ENCODE measurements around the gene TLL2.
A peak's percentile ranks its signal among the peaks of the same experiment; 100 is the strongest.

The TLL2 gene

DNA sequence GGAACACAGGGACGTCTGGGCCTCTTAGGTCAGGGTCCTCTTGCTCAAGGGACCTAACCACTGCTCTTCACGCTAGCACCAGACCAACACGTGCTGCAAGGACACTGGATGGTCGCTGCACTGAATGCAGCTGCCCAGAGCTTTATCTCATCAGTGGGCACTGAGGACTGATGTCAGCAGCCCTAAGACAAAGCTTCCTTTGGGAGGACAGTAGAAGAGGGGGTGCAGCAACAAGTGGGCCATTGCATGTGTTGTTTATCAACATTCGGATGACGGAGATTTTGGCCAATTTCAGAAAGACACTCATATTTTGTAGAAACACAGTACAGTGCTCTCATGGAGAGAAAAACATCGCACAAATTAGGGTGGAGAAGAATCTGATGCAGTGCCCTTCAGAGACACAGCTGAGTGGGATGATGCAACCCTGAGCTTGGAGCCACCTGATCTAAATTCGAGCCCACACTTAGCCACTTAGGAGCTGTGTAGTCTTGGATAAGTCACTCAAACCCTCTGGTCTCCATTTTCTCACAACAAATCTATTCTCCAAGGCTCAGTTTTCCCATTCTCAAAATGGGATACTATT is 156.6 kb downstream of the TLL2 start:
- DNase-seq = no peak

DNA sequence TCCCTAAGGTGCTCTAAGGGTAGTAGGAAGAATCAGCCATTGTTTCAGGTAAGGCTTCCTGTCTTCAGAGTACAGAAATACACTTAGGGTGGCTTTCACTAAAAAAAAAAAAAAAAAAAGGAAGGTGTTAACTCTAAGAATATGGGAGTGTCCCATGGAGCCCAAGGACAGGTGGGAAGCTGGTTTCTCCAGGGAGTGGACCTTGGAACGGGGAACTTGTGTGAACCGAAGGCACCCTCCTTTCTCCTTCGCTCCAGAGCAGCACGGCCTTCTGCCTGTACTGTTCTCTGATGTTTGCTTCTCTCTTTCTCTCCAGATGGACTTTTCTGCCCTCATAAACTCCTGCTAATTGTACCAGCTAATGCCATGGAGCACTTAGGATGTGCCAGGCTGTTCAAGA is 161.1 kb downstream of the TLL2 start:
- no peak for DNase-seq

DNA sequence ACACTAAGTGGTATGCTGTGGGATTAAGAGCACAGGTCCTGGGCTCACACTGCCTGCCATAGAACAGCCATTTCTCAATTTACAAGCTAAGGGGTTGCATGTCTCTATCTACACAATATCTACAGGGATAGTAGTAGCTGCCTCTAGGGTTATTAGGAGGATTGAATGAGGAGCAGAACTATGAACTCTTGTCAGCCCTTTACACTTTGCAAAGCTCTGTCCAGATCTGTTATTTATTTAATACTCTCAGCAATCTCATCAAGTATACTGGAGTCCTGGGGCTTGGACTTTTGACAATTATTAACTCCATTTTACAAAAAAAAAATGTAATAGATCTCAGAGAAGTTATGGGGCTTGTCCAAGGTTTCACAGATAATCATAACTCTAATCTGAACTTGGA is 161.7 kb downstream of the TLL2 start:
- no peak for DNase-seq

DNA sequence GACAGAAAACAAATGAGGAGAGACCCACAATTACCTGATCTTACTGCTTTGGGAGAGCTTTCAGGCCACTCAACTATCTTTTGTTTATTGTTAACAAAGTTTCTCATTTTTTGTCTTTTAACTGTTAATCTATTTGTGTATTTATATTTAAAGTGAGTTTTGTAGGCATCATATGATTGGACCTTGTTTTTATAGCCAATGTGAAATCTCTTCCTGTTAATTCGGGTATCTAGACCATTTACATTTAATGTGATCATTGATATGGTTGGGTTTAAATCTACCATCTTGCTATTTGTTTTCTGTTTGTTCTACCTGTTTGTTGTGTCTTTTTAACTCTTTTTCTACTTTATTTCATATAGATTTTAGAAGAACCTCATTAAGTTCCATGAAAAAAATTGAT is 167.4 kb downstream of the TLL2 start:
- no peak for DNase-seq

DNA sequence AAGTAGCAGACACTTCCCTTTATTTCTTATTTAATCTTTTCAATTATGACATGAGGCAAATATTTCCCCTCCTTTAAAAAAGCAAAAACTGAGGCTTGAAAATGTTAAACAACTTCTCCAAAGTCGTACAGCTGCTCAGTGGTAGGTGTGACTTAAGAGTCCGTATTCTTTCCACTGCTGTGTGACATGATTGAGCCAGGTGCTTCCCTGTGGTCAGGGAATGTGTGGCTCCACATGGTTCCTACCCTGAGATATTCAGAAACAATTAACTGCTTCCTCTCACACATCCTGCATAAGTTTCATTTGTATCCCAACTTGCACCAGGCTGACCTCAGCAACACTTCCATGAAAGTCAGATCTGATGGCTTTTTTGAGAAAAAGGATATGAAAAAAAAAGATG is 168.5 kb downstream of the TLL2 start:
- DNase-seq = no peak

DNA sequence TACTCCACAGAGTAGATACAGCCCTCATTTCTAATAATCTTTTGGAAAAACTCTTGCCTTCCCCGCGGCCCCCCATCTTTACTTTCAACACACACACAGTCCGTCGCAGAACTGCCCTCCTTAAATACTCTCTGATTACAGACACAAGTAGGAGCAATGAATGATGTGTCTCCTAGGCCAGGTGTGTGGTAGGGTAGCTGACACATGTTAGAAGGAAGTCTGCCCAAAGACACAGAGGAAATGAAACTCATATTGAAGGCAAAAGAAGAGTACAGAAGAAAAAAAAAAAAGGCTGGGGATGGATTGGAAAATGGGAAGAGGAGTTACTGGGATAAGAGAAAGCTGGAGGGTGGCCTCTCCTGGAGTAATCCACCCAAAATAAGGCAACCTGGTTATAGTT is 169.5 kb downstream of the TLL2 start:
- no peak for DNase-seq

DNA sequence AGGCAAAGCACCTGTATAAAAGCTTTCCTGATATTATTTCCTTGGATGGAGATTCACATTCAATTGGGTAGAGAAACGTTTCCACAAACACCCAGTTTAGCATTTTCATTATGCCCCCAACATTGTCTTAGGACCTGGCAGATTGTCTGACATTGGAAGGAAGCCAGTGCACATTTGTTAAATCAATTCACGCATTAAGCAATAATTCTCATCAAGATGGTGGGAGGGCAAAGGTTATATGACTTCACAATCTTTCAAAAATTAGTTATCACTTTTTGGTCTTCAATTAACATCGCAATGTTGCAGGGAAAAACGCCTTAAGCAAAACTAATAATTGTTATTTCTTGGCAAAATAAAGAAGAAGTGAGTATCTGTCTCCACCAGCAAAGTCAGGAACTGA is 171.3 kb downstream of the TLL2 start:
- DNase-seq = no peak

DNA sequence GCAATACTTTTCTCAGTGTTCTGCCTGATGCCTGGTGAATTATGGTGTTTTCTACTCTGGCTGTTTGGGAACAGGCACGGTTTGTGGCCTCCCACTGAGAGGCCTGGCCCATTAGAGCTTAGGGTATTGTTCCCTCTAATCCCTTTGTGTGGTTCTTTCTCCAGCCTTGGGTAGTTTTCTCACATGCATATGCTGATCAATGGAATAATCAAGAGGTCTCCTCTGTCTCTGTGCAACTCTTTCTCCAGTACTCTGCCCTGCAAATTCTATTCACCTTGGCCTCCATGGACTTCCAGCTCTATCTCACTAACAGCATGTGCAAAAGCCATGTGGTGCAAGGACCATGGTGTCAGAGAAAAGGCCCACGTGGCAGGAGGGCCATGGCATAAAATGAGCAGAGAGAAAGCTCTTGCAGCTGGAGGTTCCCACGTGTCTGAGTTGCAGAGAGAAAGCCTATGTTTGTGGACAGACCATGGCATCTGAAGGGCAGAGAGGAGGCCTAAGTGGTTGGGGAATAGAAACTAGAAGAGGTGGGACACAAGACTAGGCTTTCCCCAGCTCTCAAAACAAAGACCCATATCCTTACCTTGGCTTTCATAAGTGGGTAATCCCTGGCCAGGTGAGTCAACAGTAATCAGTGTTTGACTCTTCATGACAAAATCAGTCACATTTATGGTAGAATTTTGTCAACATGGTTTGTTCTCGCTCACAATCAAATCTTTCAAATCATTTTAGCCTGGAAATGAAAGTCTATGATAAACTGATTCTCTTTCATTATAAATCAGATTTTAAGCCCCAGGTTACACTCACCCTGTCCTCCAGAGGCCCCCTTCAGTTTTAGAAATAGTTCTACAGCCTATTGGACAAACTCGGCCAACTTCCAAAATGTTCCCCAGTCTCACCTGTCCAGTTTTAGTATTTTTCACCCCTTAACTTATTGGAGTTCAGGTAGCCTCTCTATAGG is 172.2 kb downstream of the TLL2 start:
- DNase-seq = no peak

DNA sequence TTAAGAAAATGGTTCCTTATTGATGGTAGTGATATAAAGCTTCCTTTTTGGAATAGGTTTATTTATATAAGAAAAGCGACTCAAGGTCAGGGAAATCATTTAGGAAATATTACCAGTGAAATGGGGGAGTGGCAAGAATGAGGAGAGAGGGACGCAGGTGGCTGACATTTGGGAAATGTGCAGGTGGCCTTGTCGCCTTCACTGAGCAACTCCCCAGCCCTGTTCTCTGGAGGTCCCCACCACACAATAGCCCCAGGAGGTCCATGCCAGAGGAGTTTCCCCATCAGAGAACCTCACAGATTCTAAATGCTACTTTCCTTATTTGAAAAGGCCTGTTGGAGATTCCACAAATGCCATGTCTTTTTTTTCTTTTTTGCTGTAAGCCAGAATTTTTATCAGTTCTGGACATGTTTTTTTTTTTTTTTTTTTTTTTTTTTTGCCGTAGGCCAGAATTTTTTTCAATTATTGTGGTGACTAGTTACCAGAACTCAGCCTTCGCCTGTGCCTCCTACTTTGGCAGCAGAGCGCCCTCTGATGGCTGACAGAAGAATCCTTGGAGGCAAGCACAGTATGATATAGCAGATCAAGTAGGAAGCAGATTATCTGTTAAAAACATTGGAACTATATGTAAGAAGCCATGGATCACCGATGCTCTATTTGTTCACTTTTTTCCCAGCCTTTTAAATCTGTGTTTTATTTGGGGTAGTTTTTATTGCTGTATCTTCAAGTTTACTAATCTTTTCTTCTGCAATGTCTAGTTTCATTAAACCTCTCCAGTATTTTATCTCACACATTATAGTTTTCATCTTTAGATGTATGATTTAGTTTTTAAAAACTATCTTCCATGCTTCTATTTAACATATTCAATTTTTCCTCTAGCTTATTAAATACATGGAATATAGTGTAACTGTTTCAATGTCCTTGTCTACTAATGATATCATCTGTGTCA is 173.5 kb downstream of the TLL2 start:
- DNase-seq = peak; percentile 86

DNA sequence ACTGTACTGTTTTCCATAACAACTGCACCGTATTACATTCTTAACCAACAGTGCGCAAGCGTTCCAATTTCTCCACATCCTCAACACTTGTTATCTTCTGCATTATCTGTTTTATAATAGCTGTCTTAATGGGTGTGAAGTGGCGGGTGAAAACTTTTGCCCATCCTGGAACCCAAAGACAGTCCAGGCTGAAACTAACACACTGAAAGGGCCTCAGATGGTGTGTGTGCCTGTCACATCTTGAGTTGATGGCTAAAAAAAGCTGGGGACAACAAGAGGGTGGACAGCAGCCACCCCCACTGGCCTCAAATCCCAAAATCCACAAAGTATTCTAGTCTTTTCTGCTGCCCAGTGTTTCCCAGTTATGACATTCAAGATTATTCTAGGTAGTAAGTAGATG is 174.3 kb downstream of the TLL2 start:
- DNase-seq = no peak

DNA sequence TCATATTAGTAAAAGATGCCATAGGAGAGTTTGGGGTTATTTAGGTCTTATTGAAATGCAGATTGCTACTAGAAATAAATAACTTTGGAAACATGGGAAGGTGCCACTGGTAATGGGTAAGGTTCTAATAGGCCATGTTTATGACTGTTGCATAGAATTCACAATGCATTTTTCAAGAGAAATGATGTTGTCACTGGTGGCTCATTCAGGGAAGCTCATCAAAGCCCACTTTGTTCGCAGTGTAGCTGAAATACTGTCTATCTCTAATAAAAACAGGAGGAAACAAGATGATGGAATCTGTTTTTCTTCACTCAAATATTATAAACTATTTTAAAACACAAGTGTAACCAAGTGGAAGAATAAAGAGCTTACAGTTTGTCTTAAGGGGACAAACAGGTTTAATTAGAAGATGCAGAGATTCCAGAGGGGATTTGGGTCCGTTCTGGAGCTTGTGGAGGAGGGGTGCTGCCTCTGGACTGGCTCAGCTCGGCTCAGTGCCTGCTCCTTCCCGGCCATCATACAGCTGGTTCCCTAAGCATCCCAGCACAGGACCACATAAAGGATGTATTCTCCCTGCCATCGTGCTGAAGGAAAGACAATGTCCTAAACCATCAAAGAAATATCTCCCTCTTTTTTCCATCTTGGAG is 175.3 kb downstream of the TLL2 start:
- DNase-seq = no peak

DNA sequence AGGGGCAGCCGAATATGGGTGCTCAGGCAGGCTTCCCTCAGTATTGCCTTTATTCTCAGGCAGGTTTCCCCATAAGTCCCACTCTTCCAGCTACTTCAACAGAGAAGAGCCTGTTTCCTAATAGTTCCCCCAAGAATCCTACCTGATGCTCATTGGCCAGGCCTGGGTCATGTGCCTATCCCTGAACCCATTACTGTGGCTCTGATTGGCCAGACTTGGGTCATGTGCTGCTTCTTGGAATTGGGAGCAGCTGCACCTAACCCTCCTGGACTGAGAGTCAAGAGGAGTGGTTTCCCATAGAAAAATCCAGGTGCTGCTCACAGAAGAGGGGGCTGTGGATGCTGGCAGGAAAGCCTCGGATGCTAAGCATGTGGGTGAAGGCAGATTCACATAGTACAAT is 176.6 kb downstream of the TLL2 start:
- DNase-seq = no peak

DNA sequence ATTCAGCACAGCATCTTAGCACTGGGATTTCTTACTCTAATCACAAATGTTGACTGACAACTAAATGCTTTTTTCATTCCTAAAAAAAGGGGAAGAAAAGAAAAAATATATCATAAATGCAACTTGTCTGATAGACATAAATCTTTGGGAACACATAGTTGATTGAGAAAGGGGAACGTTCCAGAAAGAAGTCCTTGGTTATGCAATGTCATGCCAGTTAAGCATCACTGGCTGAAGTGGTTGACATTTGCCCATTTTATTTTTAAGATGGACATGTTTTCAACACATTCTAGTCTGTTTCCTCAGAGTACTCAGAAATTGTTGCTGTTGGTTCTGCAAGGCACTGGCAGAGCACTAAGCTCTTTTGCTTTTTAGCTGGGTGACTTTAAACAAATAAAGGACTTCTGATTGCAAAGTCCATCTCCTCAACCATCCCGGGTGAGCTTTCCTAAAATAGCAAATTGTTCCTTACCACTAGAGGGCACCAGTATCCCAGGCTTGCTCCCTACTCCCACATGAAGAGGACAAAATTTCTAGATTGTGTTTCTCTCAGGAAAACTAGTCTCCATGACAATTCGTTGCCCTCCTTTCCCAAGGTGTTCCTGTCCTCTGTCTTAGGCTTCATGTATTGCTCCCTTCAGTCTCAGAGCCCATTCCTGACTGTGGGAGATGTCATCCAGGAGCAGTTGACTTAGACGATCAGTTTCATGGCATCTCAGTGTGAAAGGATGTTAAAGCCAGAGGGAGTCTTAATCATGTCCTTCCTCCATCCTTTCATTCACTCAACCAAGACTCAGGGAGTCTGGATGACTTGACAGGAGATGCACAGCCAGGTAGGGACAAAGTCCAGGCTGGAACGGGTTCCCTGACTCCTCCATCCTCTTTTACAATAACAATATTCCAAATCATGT is 178.9 kb downstream of the TLL2 start:
- DNase-seq = peak; percentile 68

DNA sequence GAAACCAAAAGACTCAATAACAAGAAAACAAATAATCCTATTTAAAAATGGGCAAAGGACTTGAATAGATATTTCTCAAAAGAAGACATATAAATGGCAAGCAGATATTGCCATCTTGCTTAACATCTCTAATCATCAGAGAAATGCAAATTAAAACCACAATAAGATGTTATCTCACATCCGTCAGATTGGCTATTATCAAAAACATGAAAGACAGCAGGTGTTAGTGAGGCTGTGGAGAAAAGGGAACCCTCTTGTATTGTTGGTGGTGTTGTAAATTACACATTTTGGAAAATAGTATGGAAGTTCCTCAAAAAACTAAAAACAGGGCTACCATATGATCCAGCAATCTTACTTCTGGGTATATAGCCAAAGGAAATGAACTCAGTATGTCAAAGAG is 180.6 kb downstream of the TLL2 start:
- no peak for DNase-seq

DNA sequence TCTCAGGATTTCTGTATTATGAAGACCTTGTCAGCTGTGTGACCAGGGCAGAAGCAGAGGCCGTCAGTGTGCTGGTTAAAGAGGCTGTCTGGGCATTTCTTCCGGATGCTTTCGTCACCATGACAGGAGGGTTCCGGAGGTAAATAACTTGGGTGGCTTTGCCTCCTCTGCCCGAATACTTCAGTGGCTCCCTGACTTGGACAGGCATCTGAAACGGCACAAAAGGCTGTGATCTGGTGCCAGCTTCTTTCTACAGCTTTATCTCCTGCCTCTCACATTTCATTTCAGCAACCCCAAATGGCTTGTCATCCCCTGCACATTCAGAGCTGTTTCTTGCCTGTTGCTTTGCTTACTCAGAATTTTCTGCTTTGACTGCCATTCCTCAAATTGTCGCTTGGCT is 186.3 kb downstream of the TLL2 start:
- no peak for DNase-seq

DNA sequence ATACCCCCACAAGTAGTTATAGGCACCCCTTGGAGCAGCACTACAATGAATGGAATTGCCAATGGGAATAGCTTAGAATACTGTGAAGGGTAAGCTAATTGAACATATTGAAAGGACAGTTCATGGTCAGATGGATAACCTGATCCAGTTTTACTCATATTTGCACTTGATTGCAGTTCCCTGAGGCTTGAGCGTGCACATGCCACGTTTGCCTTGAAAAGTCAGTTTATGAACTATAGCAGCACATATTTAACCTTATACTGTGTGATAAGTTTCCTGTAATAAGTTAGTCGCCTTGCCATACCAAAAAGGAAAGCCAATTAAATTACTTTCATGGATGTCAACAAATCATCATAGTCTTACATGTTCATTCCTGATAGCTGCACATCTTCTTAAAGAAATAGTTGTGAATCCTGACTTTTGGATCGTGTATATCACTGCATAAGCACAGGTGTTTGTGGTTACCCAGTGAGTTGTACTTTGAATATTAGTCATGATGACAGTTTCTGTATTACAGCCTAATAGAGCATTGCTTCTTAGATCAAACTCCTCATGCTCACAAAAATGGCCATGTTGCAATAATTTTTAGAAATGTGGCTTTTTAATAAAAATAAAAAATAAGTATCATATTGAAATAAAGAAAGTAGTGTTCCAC is 187.9 kb downstream of the TLL2 start:
- DNase-seq = no peak

DNA sequence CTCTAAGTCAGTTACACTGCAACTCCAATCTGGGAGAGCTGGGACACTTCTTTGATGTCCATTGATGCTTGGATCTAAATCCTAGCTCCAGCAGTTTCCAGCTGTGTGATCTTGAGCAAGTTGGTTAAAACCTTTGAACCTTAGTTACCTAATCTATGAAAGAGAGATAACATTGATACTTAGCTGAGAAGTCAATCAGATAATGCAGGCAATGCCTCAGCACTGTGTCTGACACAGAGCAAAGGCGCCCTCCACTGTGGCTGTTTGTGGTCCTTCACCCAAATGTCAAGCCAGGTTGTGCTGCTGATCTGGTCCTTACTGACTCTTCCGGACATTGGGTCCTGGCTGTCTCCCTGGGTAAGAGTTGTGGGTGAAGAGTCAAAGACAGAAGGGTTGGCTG is 189.3 kb downstream of the TLL2 start:
- no peak for DNase-seq

DNA sequence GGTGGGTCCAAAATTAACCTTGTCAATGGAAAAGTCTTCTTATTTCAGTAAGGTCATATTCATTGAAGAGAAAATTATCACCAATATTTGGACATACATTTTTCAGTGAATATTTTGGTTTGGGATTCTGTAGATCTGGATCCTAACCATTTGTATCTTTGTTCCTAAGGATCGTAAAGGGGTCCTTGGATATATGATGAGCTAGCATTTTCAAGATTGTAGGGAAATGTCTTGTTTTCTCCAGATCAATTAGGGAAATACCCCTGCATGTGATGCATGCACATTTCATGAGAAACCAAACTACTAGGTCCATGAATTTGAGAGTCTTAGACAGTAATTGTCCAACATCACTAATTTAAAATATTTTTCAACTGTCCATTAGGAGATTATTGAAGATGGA is 191.5 kb downstream of the TLL2 start:
- no peak for DNase-seq

DNA sequence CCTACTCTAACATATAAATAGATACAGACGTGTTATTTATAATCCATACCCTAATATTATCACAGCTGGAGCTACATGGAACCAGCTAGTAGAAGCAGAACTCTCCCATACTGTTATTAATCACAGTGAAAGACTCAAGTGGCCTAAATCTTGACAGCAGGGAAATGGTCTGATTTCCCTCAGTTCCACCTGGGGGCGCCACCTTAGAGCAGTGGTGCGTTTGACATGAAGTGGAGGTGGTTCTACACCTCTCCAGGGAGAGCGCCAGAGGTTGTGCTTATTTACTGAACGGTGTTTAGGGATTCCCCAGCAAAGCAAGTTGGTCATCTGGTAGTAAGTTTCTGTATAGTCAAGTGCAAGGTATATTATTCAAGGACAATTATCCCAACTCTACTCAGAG is 191.9 kb downstream of the TLL2 start:
- no peak for DNase-seq

DNA sequence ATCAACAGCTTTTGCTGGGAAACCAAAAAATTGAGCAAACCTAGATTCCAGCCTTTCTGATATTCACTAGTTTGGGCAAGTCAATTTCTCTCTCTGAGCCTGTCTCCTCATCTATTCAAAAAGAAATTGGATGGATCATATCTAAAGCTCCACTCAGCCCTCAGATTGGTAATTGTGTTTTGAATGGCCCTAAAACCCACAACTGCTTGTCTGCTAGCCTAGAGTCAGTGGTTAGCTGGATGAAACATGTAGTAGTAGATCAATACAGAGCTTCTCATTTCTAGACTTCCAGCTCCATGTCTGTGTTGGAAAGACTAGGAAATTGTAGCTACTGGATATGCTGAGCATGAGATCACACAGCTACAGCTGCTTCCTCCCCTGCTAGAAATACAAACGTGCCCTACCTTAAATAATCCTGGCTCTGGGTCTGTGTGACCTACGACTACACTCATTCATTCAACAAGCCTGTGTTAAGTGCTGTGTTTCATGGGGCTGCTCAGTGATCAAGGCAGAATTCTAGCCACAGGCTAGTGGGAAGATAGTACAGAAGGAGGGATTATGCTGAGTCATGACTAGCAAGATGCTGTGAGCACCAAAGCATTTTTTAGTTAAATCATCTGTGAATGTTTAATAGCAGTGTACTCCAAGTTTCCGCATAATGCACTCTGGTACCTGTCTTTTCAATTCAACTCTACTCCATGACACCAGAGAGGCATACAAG is 193.8 kb downstream of the TLL2 start:
- DNase-seq = peak; percentile 34

All from OCI-M1 (cell line).